Measurements from ENCODE around the gene SHISA7. TPM values are rescaled to one million over a fixed set of nuclear protein-coding genes. Genes with fewer than 3 reads are reported as not detected.
A peak's percentile ranks its signal among the peaks of the same experiment; 100 is the strongest.
"Not testable (repeated sequence)": the region's sequence is repeated elsewhere in the genome, so short reads cannot be mapped to it uniquely, and the experiment has no call there.

Gene SHISA7
- total RNA-seq, 1 donor from 2014 or later, result not detected

- DNase-seq (ENCODE audit: low read depth in 2 of 2), result not testable (repeated sequence)
Measured at GRCh38 chr19:55448175-55448490, 5.0 kb upstream of the SHISA7 start.

- DNase-seq (ENCODE audit: low read depth in 2 of 2), result peak in 1 of 2 donors; percentile 30
Measured at GRCh38 chr19:55447421-55448174, 4.5 kb upstream of the SHISA7 start.

DNA sequence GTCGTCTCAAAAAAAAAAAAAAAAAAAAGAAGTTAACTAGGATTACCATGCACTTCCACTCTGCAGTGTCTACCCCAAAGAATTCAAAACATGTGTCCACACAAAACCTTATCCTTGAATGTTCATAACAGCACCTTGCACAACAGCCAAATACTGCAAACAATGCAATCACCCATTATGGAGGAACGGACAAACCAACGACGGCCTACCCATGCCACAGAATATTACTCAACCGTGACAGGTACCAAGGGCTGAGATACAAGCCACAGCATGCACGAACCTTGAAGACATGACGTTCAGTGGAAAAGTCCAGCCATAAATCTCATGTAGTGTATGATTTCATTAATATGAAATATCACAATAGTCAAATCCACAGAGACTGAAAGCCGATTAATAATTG, 3.0 kb upstream of the SHISA7 start:
- no peak for DNase-seq (ENCODE audit: low read depth in 2 of 2)

DNA sequence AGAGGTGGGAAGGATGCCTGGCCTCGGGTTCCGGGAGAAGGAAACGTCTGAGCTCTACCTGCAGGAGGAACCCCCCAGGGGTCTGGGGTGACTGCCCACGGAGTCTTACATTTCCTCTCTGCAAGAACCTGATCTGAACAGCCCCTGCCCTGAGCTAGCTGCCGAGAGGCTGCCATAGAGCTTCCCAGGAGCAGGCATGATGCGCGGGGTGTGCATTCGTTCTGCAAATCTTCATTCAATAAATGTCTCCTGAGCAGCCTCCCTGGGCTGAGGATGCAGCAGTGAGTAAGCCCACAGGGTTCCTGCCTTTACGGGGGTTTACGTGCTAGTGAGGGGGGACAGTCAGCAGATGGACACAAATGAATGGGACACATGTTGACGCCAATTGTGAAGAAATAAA, 1.5 kb upstream of the SHISA7 start:
- no peak for DNase-seq (ENCODE audit: low read depth in 2 of 2)

DNA sequence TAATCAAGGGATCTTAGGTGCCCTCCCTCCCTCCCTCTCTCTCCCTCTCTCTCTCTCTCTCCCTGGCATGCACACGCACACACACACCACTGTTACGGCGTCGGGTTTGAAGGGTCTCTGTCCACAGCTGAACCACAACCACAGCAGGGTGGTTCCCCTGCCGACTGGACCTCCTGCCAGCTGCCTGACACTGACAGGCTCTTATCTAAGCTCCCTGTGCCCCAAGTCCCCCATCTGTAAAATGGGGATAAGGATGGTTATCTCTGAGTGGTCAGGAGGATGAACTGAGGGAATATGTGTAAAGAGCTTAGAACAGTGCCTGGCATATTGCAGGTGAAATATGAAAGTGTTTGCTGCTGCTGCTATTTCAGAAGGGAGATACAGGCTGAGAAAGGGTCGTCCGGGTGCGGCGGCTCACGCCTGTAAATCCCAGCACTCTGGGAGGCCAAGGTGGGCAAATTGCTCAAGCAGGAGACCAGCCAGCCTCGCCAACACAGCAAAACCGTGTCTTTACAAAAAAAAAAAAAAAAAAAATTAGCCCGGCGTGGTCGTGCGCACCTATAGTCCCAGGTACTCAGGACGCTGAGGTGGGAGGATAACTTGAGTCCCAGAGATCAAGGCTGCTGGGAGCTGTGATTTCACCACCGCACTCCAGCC, 852 bp upstream of the SHISA7 start:
- no peak for DNase-seq (ENCODE audit: low read depth in 2 of 2)

- no peak for DNase-seq (ENCODE audit: low read depth in 2 of 2)
Measured at GRCh38 chr19:55442372-55442961, 633 bp downstream of the SHISA7 start.

GRCh38 chr19:55441692-55442321, 1.3 kb downstream of the SHISA7 start:
- no peak for DNase-seq (ENCODE audit: low read depth in 2 of 2)

DNA sequence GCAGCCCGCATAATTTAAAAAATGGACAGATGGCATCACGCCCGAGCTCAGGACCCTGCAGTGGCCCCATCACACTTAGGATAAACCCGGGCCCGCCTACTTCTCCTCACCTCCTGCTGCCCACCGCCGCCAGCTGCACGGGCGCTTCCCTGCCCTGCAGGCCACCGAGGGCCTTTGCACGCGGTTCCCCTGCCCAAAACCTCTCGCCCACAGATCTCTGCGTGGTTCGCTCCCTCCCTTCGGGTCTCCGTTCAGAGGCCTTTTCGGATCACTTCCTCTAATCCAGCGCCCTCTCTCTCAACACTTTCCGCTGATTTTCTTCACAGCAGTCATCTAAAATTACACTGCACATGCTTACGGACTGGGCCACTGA, 1.8 kb downstream of the SHISA7 start:
- DNase-seq (ENCODE audit: low read depth in 2 of 2), result no peak

DNA sequence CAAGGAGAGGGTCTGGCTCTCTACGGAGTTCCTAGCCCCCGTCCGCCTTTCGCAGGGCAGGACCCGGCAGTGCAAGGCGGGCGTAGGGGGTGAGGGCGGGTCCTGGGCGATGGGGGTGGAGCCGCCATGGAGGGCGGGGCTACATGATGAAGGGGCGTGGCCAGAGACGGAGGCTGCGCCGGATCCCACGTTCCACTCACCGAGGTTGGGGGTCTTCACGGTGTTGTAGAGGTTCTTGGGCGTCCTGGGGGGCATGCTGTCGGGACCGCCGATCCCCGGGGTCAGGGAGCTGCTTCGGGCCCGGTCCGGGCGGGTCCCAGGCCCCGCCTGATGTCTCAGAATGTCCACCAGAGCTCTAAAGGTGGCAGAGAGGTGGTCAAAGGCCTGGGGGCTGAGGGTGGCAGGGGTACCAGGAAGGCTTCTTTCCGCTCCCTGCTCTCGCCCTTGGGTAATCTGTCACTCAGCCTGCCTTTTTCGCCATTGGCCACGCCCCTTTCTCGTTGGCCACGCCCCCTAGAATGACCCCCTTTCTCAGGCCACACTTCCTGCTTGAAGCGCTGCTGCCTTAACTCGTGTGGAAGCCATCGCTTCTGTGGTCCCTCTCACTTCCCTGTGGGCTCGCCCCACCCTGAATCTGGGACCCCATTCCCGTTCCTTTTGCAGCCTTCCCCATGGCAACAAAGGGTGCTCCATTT, 2.5 kb downstream of the SHISA7 start:
- no peak for DNase-seq (ENCODE audit: low read depth in 2 of 2)

- no peak for DNase-seq (ENCODE audit: low read depth in 2 of 2)
Measured at GRCh38 chr19:55439052-55439451, 4.0 kb downstream of the SHISA7 start.

DNA sequence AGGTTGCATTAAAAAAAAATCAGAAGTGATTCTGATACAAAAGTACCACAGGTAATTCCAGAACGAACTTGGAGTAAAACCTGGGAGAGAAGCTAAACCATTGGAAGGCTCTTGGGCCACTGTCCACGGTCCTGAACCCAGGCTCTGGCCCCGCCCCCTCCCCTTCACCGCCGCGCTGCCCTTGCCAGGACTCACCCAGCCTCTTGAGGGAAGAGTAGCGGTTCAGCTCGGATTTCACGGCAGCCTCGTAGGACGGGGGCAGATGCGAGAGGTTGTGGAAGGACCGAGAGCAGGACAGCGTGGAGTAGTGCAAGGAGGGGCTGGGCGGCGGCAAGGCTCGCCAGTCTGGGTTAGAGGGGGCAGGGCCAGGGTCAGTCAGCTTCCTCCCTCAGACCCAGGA, 5.7 kb downstream of the SHISA7 start:
- DNase-seq (ENCODE audit: low read depth in 2 of 2), result peak; percentile 56 to 60

DNA sequence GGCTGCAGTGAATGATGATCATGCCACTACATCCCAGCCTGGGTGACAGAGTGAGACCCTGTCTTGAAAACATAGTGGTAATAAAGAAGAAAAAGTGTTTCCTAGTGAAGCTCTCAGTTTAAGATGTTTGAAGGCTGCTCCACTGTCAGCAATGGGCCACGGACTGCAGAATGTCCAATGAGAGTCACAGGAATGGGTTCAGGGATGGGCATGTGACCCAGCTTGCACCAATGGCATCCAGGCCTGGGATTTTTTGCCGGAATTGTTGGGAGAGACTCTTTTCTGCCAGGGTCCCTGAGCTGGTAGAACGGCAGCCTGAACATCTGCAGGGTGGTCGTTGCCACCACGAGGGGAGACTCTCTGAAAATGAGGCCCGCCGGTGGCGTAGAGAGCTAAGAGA, 6.3 kb downstream of the SHISA7 start:
- no peak for DNase-seq (ENCODE audit: low read depth in 2 of 2)

DNA sequence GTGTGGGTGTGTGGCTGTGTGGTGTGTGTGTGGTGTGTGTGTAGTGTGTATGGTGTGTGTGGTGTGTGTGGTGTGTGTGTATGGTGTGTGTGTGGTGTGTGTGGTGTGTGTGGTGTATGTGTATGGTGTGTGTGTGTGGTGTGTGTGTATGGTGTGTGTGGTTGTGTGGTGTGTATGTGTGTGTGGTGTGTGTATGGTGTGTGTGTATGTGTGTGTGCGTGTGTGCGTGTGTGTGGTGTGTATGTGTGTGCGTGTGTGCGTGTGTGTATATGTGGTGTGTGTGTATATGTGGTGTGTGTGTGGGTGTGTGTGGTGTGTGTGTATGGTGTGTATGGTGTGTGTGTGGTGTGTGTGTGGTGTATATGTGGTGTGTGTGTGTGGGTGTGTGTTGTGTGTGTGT, 8.1 kb downstream of the SHISA7 start:
- DNase-seq (ENCODE audit: low read depth in 2 of 2), result no peak

DNA sequence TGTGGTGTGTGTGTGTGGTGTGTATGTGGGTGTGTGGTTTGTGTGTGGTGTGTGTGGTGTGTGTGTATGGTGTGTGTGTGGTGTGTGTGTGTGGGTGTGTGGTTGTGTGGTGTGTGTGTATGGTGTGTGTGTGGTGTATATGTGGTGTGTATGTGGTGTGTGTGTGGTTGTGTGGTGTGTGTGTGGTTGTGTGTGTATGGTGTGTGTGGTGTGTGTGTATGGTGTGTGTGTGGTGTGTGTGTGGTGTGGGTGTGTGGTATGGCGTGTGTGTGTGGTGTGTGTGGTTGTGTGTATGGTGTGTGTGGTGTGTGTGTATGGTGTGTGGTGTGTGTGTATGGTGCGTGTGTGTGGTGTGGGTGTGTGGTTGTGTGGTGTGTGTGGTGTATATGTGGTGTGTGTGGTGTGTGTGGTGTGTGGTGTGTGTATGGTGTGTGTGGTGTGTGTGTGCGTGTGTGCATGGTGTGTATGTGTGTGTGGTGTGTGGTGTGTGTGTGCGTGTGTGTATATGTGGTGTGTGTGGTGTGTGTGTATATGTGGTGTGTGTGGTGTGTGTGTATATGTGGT, 8.7 kb downstream of the SHISA7 start:
- no peak for DNase-seq (ENCODE audit: low read depth in 2 of 2)

GRCh38 chr19:55433292-55433691, 9.8 kb downstream of the SHISA7 start:
- DNase-seq (ENCODE audit: low read depth in 2 of 2), result no peak

- DNase-seq (ENCODE audit: low read depth in 2 of 2), result no peak
Measured at GRCh38 chr19:55432241-55432959, 10.7 kb downstream of the SHISA7 start.

GRCh38 chr19:55431183-55431582, 11.9 kb downstream of the SHISA7 start:
- no peak for DNase-seq (ENCODE audit: low read depth in 2 of 2)

DNA sequence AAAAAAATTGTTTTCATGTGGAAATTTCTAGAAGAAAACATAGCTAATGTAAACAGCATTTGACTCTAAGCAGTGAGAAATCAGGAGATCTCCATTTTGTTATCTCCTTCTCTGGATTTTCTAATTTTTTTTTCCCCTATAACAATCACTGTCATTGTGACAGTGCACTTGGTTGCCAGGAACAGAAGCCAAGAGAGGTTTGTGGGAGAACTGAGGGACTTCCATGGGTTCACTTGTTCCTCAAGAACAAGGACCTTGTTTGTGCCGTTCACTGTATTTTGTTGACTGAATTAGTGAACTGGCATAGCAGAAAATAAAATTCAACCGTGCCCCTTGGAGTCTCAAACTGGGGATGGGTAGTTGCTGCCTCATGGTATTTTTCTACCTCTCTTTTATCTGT, 17.1 kb downstream of the SHISA7 start:
- no peak for DNase-seq (ENCODE audit: low read depth in 2 of 2)

- no peak for DNase-seq (ENCODE audit: low read depth in 2 of 2)
Measured at GRCh38 chr19:55424518-55424917, 18.6 kb downstream of the SHISA7 start.

GRCh38 chr19:55423225-55424005, 19.7 kb downstream of the SHISA7 start:
- DNase-seq (ENCODE audit: low read depth in 2 of 2), result no peak
